Keratinocyte (primary cell): ENCODE results near the gene FAR1.
"Not testable (repeated sequence)": the region's sequence is repeated elsewhere in the genome, so short reads cannot be mapped to it uniquely, and the experiment has no call there.

ENCODE experiments used
- EZH2 ChIP-seq: IDR thresholded peaks from one replicate; pipeline ENCODE4 v1.6.1; 2012; ENCODE audit warnings: inconsistent platforms, mild to moderate bottlenecking, low read length, moderate library complexity
- TF ChIP-seq, protein P1 (sequence below), 3 experiments: IDR thresholded peaks in 1 of 3; conservative IDR thresholded peaks in 1 of 3; optimal IDR thresholded peaks in 1 of 3; 2 replicates in 2 of 3; 3 replicates in 1 of 3; pipeline versions ENCODE3 to v1.5.1; 2011; ENCODE audit warnings: low read length in 3 of 3, mild to moderate bottlenecking in 3 of 3, moderate library complexity in 2 of 3, control low read depth in 1 of 3, inconsistent platforms in 1 of 3; ENCODE audit not compliant: insufficient read depth in 2 of 3; ENCODE audit errors: extremely low read depth in 1 of 3

DNA sequence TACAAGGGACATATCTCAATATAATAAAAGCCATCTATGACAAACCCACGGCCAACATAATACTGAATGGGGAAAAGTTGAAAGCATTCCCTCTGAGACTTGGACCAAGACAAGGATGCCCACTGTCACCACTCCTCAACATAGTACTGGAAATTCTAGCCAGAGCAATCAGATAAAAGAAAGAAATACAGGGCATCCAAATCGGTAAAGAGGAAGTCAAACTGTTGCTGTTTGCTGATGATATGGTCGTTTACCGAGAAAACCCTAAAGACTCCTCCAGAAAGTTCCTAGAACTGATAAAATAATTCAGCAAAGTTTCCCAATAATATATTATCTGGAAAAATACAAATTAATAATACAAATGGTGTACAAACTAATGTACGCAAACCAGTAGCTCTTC, 84.8 kb downstream of the FAR1 start:
- TF ChIP-seq, protein P1, sequence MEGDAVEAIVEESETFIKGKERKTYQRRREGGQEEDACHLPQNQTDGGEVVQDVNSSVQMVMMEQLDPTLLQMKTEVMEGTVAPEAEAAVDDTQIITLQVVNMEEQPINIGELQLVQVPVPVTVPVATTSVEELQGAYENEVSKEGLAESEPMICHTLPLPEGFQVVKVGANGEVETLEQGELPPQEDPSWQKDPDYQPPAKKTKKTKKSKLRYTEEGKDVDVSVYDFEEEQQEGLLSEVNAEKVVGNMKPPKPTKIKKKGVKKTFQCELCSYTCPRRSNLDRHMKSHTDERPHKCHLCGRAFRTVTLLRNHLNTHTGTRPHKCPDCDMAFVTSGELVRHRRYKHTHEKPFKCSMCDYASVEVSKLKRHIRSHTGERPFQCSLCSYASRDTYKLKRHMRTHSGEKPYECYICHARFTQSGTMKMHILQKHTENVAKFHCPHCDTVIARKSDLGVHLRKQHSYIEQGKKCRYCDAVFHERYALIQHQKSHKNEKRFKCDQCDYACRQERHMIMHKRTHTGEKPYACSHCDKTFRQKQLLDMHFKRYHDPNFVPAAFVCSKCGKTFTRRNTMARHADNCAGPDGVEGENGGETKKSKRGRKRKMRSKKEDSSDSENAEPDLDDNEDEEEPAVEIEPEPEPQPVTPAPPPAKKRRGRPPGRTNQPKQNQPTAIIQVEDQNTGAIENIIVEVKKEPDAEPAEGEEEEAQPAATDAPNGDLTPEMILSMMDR (optimal IDR thresholded peaks at IDR 0.05 in 1 of 3, IDR thresholded peaks at IDR 0.05 in 1 of 3, conservative IDR thresholded peaks at IDR 0.05 in 1 of 3; ENCODE audit: extremely low read depth in 1 of 3, insufficient read depth in 2 of 3, low read length in 3 of 3), result not testable (repeated sequence)
- not testable (repeated sequence) for TF ChIP-seq EZH2
